ENCODE results near the gene MYOCD.

Gene MYOCD

DNA sequence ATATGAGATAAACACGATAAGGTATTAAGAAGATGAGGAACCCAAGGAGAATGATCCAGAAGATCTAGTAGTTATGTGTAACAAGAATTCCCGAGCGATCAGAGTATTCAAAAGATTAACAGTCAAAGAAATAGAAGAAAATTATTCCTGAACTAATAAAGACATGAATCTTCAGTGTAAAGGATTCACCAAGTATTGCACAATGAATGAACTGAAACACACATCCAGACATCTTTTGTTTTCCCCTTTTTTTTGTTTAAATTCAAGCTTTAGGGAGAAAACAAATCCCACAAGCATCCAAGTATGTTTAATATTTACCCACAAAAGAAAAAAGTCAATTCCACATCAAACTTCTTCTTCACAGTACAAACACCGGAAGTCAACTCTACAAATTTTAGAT is 23.7 kb upstream of the MYOCD start:
- in situ Hi-C loops (cut with MboI; ENCODE audit: low sequenced_read_pairs): no loop called here

DNA sequence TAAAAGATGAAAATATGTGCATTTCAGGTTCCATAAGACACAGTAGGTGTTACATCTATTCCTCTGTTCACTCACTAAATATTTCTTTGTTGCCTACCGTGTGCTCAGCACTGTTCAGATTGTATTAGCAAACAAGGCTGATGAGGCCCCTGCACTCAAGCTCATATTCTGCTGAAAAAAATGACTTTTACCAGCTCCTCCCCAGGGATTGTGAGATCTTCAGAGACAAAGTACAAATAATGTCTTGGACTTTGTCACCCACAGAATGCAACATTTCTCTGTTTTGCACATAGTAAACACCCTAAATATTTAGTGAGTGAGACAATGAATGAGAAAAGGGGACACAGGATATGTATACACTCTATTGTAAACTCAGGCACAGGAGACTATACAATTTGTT is 21.9 kb upstream of the MYOCD start:
- in situ Hi-C loops (cut with MboI; ENCODE audit: low sequenced_read_pairs): no loop called here

- in situ Hi-C loops (cut with MboI; ENCODE audit: low sequenced_read_pairs): no loop called here
These were observed 21.1 kb upstream of the MYOCD start for GRCh38 chr17:12644623-12645022.

- in situ Hi-C loops (cut with MboI; ENCODE audit: low sequenced_read_pairs): no loop called here
These were observed 18.8 kb upstream of the MYOCD start for GRCh38 chr17:12646761-12647422.

GRCh38 chr17:12648498-12648897 is 17.2 kb upstream of the MYOCD start:
- in situ Hi-C loops (cut with MboI; ENCODE audit: low sequenced_read_pairs): no loop called here

GRCh38 chr17:12655936-12656335 is 9.8 kb upstream of the MYOCD start:
- in situ Hi-C loops (cut with MboI; ENCODE audit: low sequenced_read_pairs): no loop called here

DNA sequence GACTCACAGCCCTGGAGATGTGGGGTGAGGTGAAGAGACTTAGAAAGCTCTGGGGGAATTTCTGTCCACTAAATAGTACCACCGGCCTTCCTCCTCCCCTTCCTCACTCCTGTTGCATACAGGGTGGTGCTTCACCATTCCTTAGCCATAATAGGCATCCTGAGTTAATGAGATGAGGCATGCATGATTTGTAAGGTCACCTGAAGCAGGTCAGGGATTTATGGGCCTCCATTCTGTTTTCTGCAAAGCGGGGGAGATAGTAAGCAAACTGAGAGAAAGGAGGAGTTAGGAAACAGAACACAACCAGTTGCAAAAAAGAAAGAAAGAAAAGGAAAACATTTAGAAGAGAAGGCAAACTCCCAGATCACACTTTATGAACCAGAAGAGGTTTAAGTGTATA is 9.3 kb upstream of the MYOCD start:
- in situ Hi-C loops (cut with MboI; ENCODE audit: low sequenced_read_pairs): no loop called here

- in situ Hi-C loops (cut with MboI; ENCODE audit: low sequenced_read_pairs): no loop called here
These were observed 6.2 kb upstream of the MYOCD start for GRCh38 chr17:12659500-12659899.

DNA sequence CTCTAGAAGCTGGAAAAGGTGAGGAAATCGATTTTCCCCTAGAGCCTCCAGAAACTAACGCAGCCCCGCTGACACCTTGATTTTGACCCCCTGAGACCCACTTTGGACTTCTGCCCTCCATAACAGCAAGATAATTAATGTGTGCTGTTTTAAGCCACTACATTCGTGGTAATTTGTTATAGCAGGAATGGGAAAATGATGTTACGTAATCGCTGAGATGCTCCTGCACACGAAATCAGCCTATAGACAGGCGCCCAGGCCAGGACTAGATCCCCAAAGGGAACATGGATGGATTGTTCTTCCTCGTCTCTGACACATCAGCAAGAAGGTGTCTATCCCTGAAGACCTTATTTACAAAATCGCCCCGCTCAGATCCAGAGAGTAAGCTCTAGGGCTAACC is 1.4 kb upstream of the MYOCD start:
- in situ Hi-C loops (cut with MboI; ENCODE audit: low sequenced_read_pairs): no loop called here

GRCh38 chr17:12664894-12665262 is 812 bp upstream of the MYOCD start:
- in situ Hi-C loops (cut with MboI; ENCODE audit: low sequenced_read_pairs): no loop called here

- in situ Hi-C loops (cut with MboI; ENCODE audit: low sequenced_read_pairs): no loop called here
These were observed 1.0 kb downstream of the MYOCD start for GRCh38 chr17:12666718-12667117.

DNA sequence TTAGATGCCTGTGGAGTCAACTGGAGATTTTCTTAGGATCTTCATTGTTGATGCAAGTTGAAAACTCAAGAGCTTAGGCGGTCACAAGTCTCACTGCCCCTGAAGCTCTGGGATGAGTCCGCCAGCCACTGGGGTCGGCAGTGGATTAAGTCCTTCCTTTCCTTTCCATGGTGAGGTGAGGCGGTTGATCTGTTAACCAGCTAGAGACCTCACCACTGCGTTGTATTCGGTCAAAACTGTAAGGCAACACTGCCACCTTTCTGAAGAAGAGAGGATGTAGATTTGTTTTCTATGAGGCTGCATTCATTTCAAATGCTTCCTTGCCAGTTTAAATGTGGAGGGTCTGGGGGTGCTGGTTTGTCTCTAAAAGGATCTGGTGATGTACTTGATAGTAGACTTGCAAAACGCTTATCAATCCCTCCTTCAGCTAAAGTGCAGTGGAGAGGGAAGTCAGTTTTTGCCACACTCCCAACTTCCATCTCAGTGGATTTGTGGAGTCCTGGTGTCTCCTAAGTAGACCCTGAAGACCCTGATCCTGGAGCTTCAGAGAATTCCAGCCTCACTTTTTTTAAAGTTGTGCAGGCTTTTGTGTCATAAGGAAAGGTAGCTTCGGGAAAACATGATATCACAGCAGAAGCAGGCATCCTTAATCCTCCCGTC is 1.7 kb downstream of the MYOCD start:
- in situ Hi-C loops (cut with MboI; ENCODE audit: low sequenced_read_pairs): no loop called here

- in situ Hi-C loops (cut with MboI; ENCODE audit: low sequenced_read_pairs): no loop called here
These were observed 6.2 kb downstream of the MYOCD start for GRCh38 chr17:12671906-12672305.

DNA sequence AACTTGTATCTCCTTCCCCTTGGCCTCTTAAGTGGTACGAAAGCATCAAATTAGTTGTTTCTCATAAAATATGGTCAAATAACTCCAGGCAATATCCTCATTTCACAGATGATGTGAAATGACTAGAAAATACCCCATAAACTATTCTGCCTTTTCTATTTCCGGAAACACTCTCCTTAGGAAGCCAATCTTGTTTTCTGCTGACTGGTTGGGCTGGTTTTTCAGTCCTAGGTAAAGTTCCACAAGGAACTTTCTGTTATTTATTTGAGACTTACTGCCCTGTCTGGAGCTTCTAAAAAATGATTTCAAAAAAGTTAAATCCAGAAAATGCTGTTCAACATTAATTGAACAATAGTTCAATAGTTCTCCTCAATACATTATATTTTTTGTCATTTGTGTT is 7.3 kb downstream of the MYOCD start:
- in situ Hi-C loops (cut with MboI; ENCODE audit: low sequenced_read_pairs): no loop called here

DNA sequence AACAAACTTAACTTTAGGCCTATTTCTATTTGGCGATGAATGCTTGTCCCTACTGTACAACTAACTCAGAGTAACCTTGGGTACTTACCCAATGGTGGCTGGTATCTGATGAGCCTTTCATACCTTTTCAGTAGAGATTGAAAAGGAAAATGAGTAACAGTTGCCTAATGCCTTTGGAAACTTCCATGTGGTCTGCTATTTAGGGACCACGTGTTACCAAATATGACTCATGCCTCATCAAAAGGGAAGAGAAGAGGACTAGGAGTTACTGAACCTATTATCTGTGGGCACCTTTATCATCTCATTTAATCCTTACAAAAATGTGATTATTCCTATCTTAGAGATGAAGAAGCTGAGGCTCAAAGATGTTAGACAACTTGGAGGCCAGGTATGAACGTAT is 8.1 kb downstream of the MYOCD start:
- in situ Hi-C loops (cut with MboI; ENCODE audit: low sequenced_read_pairs): no loop called here

GRCh38 chr17:12680407-12680897 is 14.8 kb downstream of the MYOCD start:
- in situ Hi-C loops (cut with MboI; ENCODE audit: low sequenced_read_pairs): no loop called here

GRCh38 chr17:12680993-12681392 is 15.3 kb downstream of the MYOCD start:
- in situ Hi-C loops (cut with MboI; ENCODE audit: low sequenced_read_pairs): no loop called here

DNA sequence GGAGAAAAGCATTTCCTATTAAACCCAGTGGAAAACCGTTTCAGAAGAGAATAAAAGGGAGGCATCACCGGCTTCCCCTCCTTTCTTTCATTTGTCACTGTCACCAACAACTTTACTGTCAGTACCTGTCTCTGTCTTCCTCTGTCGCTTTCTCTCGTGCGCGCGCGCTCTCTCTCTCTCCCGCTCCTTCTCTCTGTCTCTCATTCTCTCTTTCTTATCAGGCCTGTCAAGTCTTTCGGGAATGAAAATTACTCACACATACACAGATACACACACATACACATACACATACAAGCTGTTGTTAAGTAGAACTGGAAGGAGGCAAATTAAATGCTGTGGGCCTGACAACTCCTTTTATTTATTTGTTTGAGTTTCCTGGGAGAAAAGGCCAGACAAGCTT is 17.6 kb downstream of the MYOCD start:
- in situ Hi-C loops (cut with MboI; ENCODE audit: low sequenced_read_pairs): no loop called here

DNA sequence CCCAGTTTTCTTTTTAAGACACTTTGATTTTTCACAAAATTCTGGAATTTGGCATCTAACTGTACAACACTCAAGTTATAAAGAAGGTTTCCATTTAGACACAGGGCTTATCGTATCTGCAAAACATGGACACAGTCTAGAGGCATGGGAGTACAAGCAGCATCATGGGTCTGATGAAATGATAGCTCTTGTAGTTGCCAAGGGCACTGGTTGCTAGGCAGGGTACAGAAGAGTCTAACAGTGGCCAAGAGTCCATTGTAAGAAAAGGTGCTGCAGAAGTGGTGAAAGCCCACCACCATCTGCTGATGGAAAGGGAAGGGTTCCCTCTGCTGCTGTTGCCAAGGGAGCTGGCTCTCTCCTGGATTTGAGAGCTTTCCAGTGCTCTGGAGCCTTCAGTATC is 20.8 kb downstream of the MYOCD start:
- in situ Hi-C loops (cut with MboI; ENCODE audit: low sequenced_read_pairs): no loop called here

DNA sequence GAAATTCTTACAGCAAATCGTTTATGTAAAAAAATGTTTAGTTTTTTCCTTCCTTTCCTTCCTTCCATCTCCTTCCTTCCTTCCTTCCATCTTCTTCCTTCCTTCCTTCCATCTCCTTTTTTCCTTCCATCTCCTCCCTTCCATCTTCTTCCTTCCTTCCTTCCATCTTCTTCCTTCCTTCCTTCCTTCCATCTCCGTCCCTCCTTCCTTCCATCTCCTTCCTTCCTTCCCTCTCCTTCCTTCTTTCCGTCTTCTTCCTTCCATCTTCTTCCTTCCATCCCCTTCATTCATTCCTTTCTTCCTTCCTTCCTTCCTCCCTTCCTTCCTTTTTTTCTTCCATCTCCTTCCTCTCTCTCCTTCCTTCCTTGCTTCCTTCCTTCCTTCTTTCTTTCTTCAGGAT is 22.7 kb downstream of the MYOCD start:
- in situ Hi-C loops (cut with MboI; ENCODE audit: low sequenced_read_pairs): no loop called here

- in situ Hi-C loops (cut with MboI; ENCODE audit: low sequenced_read_pairs): no loop called here
These were observed 25.5 kb downstream of the MYOCD start for GRCh38 chr17:12691173-12691572.

DNA sequence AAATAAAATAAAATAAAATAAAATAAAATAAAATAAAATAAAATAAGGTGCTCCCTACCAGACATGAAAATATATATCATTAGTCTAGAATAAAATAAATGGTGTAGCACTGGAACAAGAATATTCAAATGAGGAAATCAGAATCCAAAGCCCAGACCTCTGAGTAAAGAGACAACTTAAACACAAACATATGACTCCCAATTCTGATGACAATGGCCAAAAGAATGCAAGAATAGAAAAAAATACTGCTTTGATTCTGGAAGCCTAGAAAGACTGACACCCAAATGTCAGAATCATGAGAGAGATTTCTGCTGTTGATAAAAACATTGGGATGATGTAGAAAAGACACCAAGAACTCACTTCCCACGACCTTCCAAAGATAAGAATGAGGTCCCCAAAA is 27.9 kb downstream of the MYOCD start:
- in situ Hi-C loops (cut with MboI; ENCODE audit: low sequenced_read_pairs): no loop called here

DNA sequence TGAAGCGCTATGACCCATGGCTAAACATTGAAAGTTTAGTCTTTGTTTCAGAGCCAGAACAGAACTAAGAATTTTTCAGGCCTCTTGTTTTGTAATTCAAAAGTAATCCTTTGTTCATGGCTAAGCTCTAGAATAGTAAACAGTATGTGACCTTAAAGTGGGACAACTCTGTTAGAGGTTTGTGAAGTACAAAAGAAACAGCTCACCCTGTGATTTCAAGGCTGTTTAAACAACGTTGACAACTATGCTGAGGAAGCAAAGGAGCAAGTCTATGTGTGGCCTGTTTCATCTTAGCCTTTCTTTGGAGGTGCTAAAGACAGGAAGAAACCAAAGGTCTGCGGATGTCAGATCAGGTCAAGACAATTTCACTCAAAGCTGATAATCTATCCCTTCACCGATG is 40.4 kb downstream of the MYOCD start:
- in situ Hi-C loops (cut with MboI; ENCODE audit: low sequenced_read_pairs): no loop called here

Data from hTERT RPE-1 (cell line).